NCI-H1436 (cell line): ENCODE results near the gene CEMIP2.
"Not testable (repeated sequence)": the region's sequence is repeated elsewhere in the genome, so short reads cannot be mapped to it uniquely, and the experiment has no call there.

Experiments
- DNase-seq: peaks from one replicate; lab custom pipeline; 2025; lab: John Stamatoyannopoulos, UW

CEMIP2 gene

DNA sequence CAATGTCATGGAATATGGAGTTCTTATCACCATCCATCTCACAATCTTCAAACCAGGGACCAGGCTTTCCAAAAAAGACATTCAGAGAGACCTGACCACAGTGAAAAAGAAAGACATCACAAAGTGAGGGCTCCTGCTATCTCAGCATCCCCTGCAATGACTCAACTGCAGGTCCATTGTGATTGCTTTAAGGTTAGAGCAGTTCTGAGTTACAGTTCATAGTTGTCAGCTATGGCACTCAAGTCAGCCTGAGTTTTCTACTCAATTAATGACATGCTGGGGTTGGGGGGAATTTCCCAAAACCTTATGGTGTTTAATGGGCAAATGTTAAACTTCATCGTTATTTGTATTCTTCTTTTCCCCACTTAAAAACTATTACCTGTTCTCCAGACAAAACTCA, 58.9 kb downstream of the CEMIP2 start:
- DNase-seq, result no peak

DNA sequence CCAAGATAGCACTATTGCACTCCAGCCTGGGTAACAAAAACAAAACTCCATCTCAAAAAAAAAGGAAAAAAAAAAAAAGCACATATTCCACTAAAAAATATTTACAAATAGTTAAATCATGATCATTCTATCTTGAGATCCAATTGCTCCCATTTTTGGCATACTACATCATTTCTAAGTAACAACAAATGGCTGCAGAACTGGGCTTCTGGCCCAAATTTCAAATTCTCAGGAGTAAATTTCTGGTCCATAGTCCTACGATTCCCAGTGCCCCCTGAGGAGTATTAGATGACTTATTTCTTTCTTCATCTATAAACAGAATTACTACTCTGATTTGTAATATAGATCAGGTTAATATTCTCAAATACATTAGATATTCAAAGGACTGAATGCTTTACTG, 62.1 kb downstream of the CEMIP2 start:
- no peak for DNase-seq

DNA sequence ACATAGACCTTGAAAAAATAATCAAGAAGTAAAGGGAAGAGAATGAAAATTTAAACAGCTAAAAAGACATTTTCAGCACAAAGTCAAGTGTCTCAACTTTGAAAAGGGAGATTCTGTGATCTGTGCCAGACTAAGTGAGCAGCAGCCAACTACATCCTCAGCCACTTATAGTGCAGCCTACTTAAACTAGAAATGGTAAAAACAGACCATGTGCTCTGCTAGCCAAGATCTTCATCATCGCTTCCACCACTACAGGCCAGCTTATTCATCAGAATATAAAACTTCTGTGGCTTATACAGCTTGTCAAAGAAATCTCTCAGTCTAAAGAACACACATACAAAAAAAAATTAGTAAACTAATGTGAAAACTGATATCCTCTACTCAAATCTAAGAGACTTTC, 63.5 kb downstream of the CEMIP2 start:
- no peak for DNase-seq

DNA sequence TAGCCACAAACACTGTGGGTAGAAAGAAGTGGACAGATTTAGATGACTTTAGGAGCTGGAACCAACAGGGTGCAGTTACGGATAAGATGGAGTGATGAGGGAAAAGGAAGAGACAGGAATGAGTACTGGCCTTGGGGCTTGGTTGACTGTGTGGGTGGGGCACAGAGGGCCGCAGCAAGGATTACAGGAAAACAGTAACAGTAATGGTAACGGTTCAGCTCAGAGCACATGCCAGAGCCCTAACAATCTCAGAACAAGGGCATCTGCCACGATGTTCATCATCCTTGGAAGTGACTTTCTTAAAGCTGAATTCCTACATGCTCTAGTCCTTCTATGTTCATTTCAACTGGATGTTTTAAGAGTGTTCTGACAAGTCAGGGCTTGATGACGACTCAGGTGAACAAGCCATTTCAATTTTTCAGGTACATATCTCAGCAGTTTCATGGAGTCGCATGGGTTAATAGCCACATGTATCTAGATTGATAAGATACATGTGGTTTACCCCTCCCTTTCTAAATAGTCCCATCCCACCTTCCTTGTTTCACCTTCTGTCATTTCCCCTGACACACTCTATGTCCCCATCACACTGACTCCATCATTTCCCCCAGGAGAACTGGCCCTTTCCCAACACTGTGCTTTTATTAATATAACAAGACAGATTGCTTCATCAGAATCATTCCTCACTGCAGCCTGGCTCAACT, 65.0 kb downstream of the CEMIP2 start:
- DNase-seq, result no peak

- DNase-seq, result no peak
These were observed 70.4 kb downstream of the CEMIP2 start for GRCh38 chr9:71697882-71698281.

DNA sequence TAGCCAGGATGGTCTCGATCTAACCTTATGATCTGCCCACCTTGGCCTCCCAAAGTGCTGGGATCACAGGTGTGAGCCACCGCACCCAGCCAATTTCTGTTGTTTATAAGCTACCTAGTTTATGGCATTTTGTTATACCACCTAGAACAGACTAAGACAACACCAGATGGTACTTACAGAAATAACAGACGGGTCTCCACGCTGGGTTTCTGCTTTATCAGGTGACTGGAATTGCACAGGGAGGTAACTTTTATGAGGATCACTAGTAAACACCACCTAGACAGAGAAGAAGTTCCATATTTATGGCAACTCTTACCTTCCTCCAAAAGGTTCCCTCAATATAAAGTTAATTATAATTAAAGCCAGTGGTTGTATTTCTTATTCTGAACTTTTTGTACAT, 74.0 kb downstream of the CEMIP2 start:
- no peak for DNase-seq

GRCh38 chr9:71693607-71694006, 74.7 kb downstream of the CEMIP2 start:
- no peak for DNase-seq

DNA sequence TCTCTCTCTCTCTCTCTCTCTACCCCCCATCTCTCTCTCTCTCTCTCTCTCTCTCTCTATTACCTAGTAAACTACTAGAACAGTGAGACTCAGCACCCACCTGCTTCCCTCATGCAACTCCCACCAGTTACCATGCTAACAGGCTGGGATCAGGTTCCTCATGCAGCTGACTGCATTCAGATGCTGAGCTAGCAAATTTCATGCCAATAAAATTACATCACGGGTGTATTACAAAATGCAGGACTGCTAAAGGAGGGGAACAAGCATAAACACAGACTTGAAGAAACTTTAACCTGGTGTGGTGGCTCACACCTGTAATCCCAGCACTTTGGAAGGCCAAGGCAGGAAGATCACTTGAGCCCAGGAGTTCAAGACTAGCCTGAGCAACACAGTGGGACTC, 76.0 kb downstream of the CEMIP2 start:
- no peak for DNase-seq

GRCh38 chr9:71691576-71691975, 76.7 kb downstream of the CEMIP2 start:
- not testable (repeated sequence) for DNase-seq

DNA sequence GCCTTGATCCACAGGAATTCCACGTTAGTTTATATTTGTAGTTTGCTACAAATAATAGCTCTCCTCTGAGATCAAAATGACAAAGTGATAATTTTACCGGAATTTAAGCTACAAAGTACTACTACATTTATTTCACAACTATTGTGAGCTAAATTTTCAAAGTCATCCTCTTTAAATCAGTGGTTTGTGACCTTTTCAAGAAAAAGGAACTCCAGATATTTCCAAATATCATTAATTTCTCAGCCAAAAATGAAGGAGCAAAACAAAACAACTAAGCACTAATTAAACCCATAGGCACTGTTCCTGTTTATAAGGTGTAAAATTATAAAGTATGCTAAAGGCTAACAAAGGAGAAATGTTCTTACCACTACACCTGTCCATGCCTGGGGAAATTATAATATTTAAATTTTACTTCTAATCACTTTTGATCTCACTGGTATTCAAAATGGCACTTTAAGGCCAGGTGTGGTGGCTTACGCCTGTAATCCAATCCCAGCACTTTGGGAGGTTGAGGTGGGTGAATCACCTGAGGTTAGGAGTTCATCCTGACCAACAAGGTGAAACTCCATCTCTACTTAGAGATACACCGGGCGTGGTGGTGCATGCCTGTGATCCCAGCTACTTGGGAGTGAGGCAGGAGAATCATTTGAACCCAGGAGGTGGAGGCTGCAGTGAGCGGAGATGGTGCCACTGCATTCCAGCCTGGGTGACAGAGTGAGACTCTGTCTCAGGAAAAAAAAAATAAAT, 77.5 kb downstream of the CEMIP2 start:
- no peak for DNase-seq

GRCh38 chr9:71690063-71690688, 78.1 kb downstream of the CEMIP2 start:
- no peak for DNase-seq

- DNase-seq, result no peak
These were observed 80.6 kb downstream of the CEMIP2 start for GRCh38 chr9:71687676-71688075.

DNA sequence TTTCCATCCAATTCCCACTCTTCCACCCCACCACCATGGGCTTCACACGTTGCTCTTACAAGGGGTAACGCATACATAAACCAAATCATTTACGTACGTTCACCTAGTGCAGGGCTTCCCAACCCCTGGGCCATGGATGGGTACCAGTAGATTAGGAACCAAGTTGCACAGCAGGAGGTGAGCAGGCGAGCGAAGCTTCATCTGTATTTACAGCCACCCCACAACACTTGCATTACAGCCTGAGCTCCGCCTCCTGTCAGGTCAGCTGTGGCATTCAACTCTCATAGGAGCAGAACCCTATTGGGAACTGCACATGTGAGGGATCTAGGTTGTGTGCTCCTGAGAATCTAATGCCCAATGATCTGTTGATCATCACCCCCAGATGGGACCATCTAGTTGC, 82.3 kb downstream of the CEMIP2 start:
- no peak for DNase-seq

DNA sequence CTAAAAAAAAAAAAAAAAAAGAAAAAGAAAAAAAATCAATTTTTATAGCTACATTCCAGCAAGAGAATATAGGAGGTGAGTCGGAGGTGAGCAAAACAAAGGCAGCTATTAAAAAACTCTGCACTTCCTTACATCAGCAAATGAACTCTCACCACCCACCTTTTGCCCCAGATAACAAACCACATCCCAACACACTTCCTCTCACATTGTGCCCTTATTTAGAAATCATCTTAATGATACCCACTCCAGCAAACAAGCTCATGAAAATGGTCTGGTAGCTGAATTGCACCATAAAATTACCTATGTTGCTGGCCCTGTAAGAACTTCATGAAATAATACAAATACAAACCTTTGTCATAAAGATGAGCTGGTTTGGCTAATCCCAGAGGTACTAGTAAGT, 82.9 kb downstream of the CEMIP2 start:
- no peak for DNase-seq

DNA sequence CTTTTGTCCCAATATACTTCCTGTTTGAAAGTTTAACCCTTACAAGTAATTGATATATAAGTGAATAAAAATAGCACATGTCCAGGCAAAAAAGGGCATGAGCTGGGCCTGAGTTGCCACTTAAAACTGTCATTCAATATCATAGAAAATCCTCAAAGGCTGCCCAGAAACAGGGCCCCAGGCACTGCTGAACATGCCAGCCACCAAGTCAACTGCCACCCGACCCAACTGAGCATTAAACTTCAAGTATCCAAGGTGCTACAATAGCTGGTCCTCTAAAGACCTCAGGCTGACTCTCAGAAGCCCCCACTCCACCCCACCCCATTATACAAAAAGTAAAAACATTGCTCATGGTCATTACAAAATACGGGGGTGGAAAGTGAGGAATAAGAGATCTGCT, 83.7 kb downstream of the CEMIP2 start:
- DNase-seq, result no peak

DNA sequence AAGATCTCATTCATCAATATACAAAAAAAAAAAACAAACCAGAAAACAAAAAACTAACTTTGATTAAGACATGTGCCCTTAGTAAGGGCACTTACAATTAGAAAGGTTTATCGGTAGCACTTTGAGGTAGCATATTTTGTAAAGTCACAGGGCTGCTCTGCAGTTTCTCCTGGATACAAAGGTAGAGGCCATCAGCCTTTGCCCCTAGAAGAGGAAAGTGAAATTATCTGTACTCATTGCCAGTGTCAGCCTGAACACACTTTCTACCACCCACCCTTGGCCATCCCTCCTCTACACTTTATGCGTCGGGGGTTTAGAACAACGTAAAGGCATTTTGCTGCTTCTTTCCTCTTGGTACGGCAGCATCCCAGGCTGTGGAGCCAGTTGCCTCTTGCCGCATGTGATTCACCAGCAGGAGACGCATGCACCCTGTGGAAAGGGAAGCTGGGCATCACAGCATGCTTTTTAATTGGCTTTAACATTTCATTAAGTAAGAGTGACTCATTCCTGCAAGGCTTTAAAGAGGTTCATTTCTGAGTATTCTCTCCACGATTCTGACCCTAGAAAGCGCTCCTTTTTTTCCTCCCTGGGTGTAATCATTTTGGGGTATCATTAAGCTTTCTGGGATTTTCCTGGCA, 84.6 kb downstream of the CEMIP2 start:
- DNase-seq, result no peak

- DNase-seq, result no peak
These were observed 86.5 kb downstream of the CEMIP2 start for GRCh38 chr9:71681708-71682272.

DNA sequence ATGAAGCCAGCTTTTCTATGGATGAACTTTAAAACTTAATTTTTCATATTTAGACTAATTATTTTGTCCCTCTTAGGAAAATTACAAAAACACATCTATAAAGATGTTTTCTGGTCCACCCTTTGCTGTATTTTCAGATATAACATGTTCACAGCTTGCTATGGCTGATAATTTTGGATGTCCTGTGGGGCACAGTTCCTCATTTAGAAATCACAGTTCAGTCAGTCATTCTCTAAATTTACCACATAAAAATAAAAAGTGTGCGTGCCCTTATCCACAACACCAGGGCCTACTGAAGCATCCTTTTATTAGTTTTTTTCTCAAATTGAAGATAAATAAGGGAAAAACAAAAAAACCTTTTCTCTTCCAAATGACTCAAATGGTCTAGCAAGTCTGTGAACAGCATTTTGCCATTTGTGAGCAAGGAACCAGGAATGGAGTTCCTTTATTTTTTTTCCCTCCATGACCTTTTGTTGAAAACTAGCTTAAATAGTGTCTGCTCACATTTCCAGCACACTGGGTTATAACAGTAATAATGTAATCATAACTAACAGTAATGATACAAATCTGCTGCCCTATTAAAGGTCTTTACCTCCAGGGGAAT, 87.1 kb downstream of the CEMIP2 start:
- no peak for DNase-seq

GRCh38 chr9:71680189-71680980, 87.9 kb downstream of the CEMIP2 start:
- no peak for DNase-seq

DNA sequence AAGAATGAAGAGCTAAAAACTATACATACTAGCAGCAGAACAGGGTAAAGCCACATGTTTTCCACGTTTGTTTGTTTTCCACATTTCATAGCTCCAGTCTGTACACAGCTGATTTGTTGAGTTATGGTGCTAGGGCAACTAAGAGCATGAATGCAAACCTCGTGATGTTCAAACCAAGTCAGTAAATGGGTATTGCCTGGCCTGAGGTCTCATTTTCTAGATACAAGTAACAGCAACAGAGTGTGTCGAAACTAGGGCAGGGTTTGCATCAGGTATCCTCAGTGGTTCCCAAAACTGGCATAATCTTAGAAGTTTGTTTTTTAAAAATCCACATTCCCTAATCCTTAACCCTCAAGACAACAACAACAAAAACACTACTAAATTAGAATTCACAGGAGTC, 89.3 kb downstream of the CEMIP2 start:
- no peak for DNase-seq

- DNase-seq, result no peak
These were observed 91.1 kb downstream of the CEMIP2 start for GRCh38 chr9:71677209-71677608.
